ENCODE measurements around the gene NLRP10. TPM values are rescaled to one million over a fixed set of nuclear protein-coding genes. Genes with fewer than 3 reads are reported as not detected.

The NLRP10 gene
- total RNA-seq, 3 donors from 2014 or later: not detected

DNA sequence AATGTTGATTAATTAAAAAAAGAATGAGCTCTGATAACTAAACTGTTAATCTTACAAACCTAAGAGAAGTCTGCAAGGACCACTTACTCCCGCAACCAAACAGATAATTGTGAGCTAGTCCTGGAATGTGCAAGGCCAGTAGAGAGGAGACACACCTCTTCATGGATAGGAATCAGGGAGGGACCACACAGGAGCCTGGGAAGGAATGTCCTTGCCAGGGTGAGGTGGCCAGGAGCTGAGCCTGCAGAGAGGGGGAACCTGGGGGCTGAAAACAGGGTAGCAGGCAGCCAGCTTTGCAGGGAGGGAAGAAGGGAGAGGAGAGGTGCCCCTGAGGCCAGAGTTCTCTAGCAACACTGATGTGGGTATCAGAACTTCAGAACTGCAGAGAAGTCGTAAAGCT lies 9.4 kb upstream of the NLRP10 start:
- Histone ChIP-seq H3K4me3 (no peak overlapping the region), H3K36me3 (ENCODE audit: low read depth) (no peaks in the 10 kb centered on the region), H3K4me1 (ENCODE audit: low read depth) (no peaks in the 10 kb centered on the region), H3K9me3 (no peaks in the 10 kb centered on the region)
- intact Hi-C loops (cut with DNase I, micrococcal nuclease): no loop called here
- TF ChIP-seq, protein P1, sequence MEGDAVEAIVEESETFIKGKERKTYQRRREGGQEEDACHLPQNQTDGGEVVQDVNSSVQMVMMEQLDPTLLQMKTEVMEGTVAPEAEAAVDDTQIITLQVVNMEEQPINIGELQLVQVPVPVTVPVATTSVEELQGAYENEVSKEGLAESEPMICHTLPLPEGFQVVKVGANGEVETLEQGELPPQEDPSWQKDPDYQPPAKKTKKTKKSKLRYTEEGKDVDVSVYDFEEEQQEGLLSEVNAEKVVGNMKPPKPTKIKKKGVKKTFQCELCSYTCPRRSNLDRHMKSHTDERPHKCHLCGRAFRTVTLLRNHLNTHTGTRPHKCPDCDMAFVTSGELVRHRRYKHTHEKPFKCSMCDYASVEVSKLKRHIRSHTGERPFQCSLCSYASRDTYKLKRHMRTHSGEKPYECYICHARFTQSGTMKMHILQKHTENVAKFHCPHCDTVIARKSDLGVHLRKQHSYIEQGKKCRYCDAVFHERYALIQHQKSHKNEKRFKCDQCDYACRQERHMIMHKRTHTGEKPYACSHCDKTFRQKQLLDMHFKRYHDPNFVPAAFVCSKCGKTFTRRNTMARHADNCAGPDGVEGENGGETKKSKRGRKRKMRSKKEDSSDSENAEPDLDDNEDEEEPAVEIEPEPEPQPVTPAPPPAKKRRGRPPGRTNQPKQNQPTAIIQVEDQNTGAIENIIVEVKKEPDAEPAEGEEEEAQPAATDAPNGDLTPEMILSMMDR (IDR thresholded peaks at IDR 0.05): no peak
- ATAC-seq: no peak
- DNase-seq: no peak

GRCh38 chr11:7973011-7973410 lies 7.8 kb upstream of the NLRP10 start:
- TF ChIP-seq, protein P1 (IDR thresholded peaks at IDR 0.05): no peak
- Histone ChIP-seq H3K36me3 (ENCODE audit: low read depth) (no peaks in the 10 kb centered on the region), H3K9me3 (no peaks in the 10 kb centered on the region), H3K4me3 (no peak overlapping the region), H3K4me1 (ENCODE audit: low read depth) (no peaks in the 10 kb centered on the region)
- DNase-seq: no peak
- no peak for ATAC-seq
- intact Hi-C loops (cut with DNase I, micrococcal nuclease): no loop called here

GRCh38 chr11:7971846-7972245 lies 6.6 kb upstream of the NLRP10 start:
- no peak overlapping the region for H3K4me3 ChIP-seq
- H3K4me1 ChIP-seq (ENCODE audit: low read depth): no peaks in the 10 kb centered on the region
- no peaks in the 10 kb centered on the region for H3K9me3 ChIP-seq
- no peaks in the 10 kb centered on the region for H3K36me3 ChIP-seq (ENCODE audit: low read depth)
- intact Hi-C loops (cut with DNase I, micrococcal nuclease): no loop called here
- no peak for ATAC-seq
- TF ChIP-seq, protein P1 (IDR thresholded peaks at IDR 0.05): no peak
- no peak for DNase-seq

- no peaks in the 10 kb centered on the region for H3K9me3 ChIP-seq
- intact Hi-C loops (cut with DNase I, micrococcal nuclease): no loop called here
- H3K4me1 ChIP-seq (ENCODE audit: low read depth): no peaks in the 10 kb centered on the region
- no peak overlapping the region for H3K4me3 ChIP-seq
- H3K36me3 ChIP-seq (ENCODE audit: low read depth): no peaks in the 10 kb centered on the region
- TF ChIP-seq, protein P1 (IDR thresholded peaks at IDR 0.05): no peak
- ATAC-seq (no peak), DNase-seq (no peak)
These were observed 4.8 kb upstream of the NLRP10 start for GRCh38 chr11:7969756-7970646.

- TF ChIP-seq, protein P1 (IDR thresholded peaks at IDR 0.05): no peak
- intact Hi-C loops (cut with DNase I, micrococcal nuclease): no loop called here
- H3K9me3 ChIP-seq: no peaks in the 10 kb centered on the region
- no peak overlapping the region for H3K4me3 ChIP-seq
- no peaks in the 10 kb centered on the region for H3K4me1 ChIP-seq (ENCODE audit: low read depth)
- DNase-seq (no peak), ATAC-seq (no peak)
- no peaks in the 10 kb centered on the region for H3K36me3 ChIP-seq (ENCODE audit: low read depth)
These were observed 3.4 kb upstream of the NLRP10 start for GRCh38 chr11:7968686-7969085.
